HG02840 (cell line): ENCODE results near the gene ARMH3.

Experiments used
- ATAC-seq: cut with Tn5 transposase; IDR thresholded peaks from one replicate; pipeline ENCODE4 v1.9.1; 2021; ENCODE audit warnings: mild to moderate bottlenecking, moderate library complexity, moderate number of reproducible peaks; ENCODE audit not compliant: unreplicated experiment, low FRiP score

ARMH3 gene

DNA sequence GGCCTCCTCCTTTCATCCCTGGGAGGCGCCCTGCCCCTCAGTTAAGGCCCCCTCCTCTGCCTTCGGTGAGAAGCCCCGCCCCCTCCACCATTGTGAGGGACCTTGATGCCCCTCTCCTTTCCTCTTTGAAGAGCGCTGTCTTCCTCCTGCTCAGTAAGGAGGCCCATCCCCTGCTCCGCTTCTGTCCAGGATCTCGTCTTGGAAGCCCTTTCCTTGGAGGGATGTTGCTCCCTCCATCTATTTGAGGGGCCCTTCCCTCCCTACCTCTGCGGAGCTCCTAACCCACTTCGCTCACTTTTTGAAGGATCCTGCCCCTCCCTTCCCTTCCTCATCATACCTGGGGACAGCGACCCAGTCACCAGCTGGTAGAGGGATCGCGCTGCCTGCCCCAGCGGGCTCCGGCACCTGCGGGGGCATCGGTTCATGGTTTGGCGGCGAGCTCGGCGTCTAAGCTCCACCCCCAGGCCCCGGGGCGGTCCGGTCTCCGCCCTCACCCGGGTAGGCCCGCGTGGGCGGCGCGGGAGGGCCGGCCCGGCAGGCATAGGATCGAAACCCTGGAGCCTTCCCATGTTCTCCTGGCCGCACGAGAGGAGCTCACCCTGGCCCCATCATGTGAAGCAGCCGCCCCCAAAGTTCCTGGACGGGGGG, 216.4 kb downstream of the ARMH3 start:
- no peak for ATAC-seq

DNA sequence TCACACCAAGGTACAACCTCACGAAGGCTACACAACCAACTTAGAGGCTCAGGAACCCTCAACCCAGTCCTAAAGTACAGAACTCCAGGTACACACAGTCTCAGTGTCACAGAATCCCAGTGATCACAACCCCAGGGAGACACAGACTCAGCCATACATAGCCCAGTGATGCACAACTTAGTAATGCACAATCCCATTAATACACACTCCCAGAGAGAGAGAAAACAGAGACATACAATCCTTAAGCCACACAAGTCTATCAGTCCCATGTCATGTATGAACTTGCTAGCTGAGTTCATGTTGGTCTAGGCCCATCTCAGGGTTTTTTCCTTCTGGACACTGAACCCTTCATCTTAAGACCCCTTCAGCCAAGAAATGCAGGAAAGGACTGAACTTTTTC, 217.0 kb downstream of the ARMH3 start:
- no peak for ATAC-seq

DNA sequence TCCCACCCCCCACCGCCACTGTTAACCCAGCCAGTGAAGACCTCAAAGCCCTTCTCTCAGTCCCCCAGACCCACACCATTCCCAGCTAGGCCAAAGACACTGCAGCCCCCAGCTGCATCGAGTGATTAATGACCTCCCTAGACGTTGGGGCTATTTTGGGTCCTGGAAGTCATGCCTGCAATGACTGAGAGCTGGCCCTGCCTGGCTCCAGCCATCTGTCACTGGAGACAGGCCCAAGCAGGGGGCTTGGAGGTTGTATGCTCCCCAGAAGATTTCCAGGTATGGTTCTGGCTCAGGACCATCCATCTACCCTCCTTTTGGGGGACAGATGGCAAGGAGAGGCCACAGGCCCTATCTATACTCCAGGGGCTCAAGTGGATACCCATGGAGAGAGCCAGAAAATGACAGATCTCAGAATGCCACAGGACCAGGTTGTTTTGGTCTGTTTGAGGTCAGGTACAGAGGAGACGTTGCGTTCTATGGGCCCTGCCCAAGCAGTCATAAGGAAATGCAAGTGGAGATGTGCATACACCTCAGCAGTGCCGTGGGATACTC, 217.5 kb downstream of the ARMH3 start:
- no peak for ATAC-seq

DNA sequence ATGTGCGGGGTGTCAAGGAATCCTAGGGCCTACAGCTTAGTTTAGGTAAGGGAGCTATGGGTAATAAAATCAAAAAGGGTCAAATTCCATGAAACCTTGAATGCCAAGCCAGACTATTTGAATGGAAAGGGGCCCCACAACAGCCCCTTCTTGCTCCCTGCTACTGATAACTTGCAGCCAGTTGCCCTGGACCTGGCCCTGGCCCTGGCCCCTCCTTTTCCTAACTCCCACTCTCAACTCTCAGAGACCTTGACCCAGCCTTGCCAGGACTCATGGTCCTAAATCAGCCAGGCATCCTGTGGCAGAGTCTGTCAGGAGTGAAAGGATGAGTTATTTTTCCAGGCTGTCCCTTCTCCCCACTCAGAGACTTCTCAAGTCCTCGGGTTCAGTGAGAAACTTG, 218.2 kb downstream of the ARMH3 start:
- no peak for ATAC-seq

DNA sequence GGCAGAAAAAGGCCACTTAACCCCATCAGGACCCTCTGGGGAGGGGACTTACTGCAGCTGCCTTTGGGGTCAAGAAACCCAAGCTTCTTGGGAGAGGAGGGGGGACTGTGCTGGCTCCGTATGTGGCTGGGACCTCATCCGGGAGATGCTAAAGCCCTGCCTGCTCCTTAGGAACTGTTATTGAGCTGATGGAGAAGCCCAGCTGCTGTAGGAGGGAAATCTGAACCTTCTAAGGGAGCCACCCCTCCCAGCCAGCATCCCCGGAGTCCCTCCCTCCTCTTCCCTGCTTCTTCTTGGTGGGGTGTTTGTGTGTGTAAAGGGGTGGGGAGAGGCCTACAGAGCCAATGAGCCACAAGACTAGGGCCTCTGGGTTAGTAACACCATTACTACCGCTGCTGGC, 220.6 kb downstream of the ARMH3 start:
- ATAC-seq: no peak

DNA sequence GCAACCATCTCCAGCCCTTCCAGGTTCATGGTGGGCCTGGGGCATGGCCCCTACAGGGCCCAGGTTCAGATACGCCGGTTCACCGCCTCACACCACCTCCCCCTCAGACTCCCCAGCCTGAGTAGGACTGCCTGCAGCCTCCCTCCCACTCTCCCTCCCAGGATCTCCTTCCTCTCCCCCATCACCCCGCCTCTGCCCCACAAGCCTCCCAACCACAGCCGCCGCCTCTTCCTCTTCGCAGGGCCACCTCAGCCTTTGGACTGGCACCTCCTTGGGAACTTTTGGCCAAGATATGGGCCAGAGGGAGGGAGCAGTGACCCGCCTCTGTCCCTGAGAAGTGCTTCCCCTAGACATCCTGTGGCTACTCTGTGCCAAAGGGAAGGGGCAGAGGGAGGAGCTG, 221.6 kb downstream of the ARMH3 start:
- ATAC-seq: no peak

DNA sequence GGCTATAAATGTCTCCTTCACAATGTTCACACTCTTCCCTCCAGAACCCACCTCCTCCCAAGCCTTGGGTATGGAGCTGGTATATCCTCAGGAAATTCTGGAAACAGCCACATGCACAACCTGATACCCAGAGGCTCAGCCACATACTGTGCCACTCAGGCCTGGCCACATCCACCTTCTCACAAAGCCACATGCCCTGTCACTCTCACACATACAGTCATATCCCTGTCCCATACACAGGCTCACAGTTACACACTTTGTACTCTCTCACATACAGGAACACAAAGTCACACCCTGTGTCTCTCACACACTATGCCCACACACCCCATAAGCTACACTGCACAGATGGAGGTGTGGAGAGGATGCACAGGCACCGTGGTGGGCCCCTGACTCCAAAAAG, 222.5 kb downstream of the ARMH3 start:
- ATAC-seq: no peak

DNA sequence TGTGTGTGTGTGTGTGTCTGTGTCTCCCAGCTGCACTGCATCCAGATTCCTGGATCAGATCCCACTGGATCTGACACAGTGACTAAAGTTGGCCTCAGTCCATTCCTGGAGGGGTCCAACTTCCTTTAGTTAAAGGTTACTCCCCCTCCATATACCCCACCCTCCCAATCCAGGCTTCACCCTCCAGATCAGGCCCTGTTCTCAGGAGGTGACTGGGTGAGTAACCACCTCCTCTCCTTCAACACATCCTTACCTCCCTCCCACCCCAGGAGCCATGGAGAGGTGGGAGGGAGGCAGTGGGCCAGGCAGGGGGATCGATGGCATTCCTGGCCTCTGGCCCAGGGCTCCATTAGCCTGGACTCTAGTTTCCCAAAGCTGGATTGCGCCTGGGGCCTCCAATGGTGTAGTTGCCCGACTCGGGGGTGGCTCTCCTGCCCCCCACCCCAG, 223.6 kb downstream of the ARMH3 start:
- ATAC-seq: no peak

DNA sequence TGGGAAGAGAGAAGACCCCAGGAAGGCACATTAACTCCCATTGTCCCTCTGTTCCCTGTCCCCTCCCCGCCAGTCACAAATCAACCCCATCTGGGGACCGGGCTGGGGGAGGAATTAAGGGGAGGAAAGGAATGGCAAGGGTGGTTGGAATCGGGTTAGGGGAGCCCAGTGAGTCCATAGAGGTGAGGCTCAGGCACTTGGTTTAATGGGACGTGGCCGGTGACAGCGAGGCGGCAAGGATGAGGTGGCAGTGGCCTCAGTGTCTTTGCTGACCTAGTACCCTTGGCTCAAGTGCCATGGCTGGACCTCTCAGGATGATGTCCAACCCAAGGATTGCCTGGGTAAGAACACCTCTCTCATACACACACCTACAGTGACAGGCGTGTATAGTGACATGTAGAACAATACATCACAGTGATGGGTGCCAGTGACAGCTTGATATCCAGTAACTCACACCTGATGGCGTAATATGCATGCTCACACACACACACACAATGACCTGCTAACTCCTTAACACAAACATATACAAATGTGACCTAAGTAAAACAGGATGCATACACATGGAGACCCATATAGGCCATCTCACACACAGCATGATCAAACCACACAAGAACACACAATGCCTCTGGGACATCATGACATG, 224.7 kb downstream of the ARMH3 start:
- no peak for ATAC-seq

DNA sequence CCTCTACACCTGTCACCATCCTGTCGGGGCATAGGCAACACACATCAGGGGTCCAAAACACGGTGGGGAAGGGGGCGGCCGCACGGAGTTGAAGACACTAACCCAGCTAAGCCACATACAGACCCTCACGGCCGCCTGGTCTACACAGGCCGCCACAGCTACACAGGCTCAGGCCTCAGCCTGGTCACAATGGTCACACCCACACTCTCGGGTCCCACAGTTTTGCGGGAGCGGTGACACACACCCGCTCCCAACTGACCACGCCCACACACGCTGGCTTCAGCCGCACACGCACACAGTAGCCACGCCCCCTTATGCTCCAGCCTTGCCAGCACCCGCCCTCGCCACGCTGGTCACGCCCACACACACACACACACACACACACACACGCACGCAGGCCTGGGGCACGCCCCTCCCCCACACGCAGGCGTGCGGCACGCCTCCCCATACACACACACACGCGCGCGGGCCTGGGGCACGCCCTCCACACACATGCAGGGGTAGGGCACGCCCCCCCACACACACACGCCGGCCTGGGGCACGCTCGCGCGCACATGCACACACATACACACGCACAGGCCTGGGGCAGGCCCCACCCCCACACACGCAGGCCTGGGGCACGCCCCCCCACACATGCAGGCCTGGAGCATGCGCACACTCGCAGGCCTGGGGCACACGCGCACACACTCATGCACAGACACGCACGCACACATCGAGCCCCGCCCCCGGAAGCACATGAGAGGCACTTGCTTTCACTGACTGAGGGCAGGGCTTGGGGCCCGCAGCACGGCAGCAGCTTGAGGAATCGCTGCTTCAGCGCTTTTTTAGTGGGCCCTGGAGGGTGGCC, 225.4 kb downstream of the ARMH3 start:
- ATAC-seq: peak; percentile 68

DNA sequence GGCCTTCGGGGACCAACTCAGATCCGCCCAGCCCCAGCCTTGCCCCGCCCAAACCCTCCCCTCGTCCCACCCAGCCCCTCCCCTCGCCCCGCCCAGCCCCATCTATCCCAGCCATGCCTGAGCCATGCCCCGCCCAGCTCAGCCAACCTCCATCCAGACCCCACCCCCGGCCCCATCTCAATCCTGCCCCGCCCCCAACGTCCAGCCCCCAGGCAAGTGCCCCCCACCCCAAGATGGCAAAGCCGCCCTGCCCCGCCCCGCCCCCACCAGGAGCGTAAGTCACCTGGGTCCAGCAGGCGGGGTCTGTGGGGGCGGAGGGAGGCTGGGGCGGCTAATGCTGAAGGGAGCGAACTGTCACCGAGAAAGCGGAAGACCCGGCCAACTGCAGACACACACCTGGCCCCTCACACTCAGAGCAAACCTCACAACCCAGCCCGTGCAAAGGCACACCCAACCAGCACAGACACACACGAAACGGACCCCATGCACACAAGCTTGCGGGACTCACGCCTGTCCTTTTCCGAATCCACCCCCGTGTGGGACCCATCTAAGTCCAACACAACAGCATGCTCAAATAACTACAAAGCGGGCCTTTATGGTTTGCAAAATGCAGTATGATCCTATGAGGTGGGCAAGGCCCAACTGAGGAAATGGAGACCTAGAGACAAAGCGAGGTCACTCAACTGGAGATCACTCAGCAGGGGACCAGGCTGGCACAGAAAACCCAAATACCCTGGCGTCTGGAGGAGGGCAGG, 226.2 kb downstream of the ARMH3 start:
- ATAC-seq: peak; percentile 7

DNA sequence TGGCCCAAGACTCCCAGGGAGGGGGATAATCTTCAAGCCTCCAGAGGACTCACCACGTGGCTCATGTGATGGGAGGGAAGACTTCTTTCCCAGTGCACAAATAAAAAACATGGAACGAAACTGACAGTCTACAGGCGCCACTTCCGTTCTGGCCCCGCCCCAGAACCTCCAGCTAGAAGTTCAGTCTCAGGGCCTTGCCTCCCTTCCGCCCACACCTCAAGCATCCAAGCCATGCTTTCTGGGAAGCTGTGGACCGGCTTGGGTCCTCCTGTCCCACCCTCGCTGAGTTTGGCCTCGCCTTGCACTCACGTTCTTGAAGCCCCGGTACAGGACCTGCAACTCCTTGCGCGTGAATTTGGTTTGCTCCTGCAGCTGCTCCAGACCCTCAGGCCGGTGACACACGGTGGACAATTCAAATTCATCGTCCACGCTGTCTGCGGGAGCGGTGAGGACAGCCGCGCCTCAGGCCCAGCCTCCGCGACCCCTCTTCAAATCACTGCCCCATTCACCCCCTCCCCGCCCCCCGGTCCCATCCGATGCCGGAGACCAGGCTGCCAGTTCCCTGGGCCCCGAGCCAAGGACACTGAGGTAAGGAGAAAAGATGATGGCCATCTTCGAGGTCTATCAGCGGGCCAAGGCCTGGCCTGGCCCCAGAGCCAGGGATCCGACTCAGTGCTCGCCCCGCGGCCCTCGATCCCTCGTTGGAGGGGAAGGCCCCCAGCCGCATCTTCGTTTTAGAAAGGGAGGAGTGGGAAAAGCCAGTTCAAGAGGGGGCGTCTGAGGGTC, 227.0 kb downstream of the ARMH3 start:
- ATAC-seq: no peak

DNA sequence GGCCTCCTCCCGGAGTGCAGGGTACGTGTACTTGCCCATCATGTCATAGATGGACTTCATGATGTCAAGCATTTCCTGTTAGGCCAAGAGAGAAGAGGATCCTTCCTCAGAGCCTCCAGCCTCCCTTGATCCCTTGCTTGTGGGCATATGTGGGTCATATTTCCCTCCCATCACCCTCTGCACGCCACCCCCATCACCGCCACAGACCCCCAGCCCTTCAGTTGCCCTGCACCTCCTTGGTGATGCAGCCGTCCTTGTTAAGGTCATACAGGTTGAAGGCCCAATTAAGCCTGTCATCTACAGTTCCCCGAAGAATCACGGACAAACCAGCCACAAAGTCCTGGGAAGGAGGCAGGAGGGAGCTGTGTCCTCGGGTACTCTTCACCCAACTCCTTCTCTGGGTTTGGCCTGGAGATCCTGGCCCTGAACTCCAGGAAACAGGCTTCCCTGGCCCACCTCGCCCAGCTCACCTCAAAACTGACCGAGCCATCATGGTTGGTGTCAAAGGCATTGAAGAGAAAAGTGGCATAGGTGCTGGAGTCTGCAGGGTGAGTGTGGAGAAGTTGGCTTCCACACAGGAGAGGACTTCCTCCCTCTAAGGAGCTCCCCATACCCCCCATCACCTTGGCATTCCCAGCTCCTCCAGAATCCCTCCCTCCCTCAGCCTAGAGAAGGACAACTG, 227.9 kb downstream of the ARMH3 start:
- no peak for ATAC-seq

DNA sequence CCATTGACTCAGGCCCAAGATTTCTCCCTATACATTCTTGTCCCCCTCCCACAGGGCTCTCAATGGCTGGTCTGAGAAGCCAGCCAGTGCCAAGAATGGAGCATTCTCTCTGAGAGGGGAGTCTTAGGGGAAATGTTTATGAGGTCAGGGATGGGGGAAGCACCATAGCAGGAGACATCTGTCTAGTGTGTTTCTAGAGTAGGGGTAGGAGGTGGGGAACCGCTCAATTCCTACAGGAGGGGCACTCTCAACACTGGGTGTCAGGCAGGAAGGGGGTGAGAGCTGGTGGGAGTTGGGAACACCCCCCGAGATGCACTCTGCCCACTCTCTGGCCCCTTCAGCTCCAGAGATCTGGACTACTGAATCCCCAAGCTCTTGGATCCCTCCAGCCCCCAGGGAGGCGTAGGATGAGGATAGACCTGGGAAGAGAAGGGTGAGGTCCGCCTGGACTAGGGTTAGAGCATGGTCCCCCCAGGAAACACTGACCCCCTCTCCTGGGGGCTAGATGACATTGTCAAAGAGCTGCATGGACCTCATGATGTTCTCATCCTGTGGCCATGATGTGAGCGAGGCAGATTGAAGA, 229.0 kb downstream of the ARMH3 start:
- ATAC-seq: no peak

DNA sequence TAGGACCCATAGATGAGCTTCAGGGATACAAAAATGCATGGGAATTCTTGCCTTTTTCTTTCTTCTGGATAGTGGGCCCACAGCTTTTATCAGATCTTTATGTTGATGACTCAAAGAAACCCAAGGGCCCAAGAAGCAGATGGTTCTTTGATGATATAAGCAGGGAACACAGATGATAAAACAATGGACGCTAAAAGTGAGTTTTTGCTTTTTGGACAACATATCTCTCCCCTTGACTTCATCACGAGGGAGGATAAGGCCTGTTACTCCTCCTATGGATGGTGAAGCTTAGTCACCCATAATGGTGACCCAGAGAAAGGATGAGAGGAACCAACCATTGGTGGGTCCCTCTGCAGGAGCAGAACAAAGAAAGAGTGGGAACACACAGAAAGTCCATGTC, 231.2 kb downstream of the ARMH3 start:
- no peak for ATAC-seq

DNA sequence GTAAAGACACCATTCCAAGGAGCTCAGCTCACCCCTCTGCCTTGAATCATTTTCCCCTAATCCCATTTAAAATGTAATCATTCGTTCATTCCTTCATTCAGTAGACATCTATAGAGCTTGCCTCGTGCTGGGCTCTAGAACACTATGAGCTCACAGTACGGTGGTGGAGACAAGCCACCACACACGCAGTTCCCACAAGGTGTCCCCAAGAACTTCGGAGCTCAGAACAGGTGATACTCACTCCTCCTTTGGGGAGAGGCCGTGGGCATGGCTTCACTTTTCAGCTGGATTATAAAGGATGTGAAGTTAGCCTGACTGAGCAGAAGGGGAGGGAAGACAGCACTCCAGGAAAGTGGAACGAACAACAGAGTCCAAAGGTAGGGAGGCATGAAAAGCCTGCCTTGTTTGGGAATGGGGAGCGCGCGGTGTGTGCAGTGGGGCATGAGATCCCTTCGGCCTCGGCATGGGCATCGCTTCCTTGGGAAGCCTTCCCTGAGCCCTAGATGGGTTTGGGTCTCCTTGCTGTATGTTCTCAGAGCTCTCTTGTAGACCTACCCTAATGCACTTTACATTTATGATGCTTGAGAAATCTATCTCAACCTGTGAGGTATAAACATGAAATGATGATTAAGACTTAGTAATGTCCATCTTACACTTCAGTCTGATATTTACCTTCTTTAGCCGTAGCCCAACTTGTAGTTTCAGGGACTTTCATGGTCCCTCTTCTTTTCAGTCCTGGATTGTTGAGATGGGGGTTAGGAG, 236.9 kb downstream of the ARMH3 start:
- ATAC-seq: peak; percentile 6

DNA sequence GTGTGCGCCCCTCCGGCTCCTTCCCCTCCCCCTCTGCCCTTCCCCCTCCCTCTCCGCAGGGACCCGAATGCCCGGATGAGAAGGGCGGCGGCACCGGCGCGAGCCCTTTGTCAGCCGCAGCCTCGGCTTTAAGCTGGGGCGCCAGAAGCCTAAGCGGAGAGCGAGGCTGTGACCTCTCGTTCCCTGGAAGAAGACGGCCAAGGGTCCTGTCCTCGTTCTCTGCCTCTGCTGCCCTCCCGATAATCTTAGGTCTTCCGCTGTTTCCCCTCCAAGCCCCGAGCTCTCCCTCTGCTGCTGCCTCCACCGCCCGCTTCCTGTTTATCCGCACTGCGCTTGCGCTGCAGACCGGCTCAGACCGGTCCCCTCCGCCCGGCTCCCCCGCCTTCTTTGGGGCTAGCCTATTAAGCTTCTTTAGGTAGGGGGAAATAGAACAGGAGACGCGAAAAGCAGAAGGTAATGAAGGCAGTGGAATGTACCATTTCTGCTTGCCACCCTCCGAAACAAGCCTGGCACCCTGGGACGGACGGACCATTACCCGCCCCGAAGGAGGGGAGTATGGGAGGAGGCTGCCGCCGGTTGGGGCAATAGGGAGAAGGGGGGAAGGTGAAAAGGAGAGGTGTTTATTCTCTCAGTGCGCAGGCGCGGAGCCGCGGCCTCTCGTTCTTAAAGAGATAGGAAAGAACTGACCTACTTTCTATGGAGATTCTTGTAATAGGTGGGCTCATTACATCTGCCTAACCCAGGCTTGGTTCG, 237.7 kb downstream of the ARMH3 start, which contains the start of gene OGA:
Gene OGA (minus strand): TSS at position 326 of the 753 bp plus-strand sequence. CDS start 422 bp downstream, outside the sequence.
- peak; percentile 90 for ATAC-seq
